ENCODE results near the gene CACNA2D3. TPM values are rescaled to one million over a fixed set of nuclear protein-coding genes. Genes with fewer than 3 reads are reported as not detected.

Gene CACNA2D3
- total RNA-seq, 1 donor from 2014 or later, result 21.2 TPM

DNA sequence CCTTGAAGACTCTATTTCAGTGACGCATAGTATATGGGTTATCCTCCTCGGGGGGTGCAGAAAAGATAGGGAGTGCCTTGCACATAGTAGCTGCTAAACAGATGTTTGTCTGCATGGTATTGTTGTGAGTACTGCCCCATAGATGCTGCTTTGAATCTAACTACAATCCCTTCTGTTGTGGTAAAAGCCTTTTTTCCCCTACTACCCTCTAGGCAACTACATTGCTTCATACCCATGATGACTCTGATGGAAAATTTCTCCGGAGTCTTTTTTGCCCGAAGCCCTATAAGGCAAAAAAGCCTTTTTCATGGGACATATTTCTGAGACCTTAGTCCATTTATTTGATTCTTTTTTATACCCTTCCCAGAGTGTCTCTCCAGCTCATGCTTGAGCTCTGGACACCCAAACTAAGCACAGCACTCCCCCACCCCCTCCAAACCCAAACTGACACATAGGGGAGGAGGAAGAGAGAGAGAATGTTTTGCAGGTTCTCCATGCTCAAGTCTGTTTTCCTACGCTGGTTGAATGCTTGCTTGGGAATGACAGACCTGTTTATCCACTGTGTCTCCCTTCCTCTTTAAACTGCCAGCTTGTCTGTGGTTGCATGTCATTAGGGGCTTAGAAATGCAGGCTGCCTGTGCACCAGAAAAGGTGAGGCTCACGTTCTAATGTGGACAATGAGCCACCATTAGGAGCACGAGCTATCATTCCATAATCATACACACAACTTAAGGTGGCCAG lies 752.6 kb downstream of the CACNA2D3 start:
- intact Hi-C loops (cut with micrococcal nuclease), result no loop called here

DNA sequence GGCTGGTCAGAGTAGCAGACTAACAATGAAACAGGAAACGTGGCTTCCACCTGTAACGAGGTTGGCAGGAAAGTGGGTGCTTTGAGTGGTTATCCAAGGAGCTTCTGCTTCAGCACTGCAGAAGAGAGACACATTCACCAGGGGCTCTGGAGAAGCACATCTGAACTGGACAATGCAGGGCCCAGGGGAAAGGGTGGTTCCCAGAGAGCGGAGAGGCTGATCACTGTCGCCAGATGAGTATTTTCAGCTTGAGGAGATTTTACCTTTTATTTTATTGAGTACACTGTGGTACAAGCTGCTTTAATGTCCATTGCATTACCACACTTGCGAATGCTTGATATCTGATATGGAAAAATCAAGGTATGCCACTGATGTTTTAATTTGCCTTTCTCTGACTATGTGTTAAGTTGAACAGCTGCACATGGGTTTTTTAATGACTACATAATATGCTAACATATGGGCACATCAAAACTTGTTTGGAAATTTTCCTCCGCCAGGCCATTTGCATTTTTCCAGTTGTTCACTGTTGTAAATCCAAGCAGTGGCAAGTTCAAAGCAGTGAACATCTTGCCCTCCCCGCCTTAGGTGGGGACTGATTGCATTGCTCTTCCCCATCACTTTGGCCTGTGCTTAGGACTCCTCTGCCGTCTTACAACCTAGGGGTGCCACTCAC lies 753.4 kb downstream of the CACNA2D3 start:
- intact Hi-C loops (cut with micrococcal nuclease), result no loop called here
- no peaks in the 10 kb centered on the region for H3K27me3 ChIP-seq (ENCODE audit: low read depth)

More for the DNA sequence above, 752.6 kb downstream of the CACNA2D3 start:
- Histone ChIP-seq H3K27me3 (ENCODE audit: low read depth) (no peaks in the 10 kb centered on the region), H3K4me1 (no peaks in the 10 kb centered on the region), H3K4me3 (no peak overlapping the region), H3K9me3 (replicated peaks) (no peaks in the 10 kb centered on the region), H3K36me3 (peaks cover 3% of the 10 kb centered on the region), H3K27ac (replicated peaks) (no peak overlapping the region)
- DNase-seq, result no peak
- TF ChIP-seq, protein P1, sequence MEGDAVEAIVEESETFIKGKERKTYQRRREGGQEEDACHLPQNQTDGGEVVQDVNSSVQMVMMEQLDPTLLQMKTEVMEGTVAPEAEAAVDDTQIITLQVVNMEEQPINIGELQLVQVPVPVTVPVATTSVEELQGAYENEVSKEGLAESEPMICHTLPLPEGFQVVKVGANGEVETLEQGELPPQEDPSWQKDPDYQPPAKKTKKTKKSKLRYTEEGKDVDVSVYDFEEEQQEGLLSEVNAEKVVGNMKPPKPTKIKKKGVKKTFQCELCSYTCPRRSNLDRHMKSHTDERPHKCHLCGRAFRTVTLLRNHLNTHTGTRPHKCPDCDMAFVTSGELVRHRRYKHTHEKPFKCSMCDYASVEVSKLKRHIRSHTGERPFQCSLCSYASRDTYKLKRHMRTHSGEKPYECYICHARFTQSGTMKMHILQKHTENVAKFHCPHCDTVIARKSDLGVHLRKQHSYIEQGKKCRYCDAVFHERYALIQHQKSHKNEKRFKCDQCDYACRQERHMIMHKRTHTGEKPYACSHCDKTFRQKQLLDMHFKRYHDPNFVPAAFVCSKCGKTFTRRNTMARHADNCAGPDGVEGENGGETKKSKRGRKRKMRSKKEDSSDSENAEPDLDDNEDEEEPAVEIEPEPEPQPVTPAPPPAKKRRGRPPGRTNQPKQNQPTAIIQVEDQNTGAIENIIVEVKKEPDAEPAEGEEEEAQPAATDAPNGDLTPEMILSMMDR (IDR thresholded peaks at IDR 0.05; ENCODE audit: borderline replicate concordance), result no peak

DNA sequence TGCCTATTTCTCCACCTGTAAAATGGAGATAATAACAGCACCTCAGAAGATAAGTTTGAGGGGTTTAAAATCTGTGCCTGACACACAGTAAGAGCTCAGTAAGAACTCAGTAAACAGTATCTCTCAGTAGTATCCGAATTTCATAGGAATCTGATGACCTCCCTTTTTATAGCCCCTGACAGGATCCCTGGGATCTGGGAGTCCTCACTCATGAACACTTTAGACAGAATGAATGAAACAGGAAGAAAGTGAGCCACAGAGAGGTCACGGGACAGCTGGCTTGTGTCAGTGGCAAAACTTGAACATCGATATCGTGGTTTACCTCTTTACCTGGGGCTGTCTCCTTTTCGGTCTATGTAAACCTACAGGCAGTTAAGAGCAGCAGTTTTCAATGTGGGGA lies 754.3 kb downstream of the CACNA2D3 start:
- H3K4me3 ChIP-seq, result no peak overlapping the region
- no peaks in the 10 kb centered on the region for H3K9me3 ChIP-seq (replicated peaks)
- H3K4me1 ChIP-seq, result peaks cover under 1% of the 10 kb centered on the region
- intact Hi-C loops (cut with micrococcal nuclease), result no loop called here
- H3K27me3 ChIP-seq (ENCODE audit: low read depth), result no peaks in the 10 kb centered on the region
- H3K36me3 ChIP-seq, result peaks cover 1% of the 10 kb centered on the region
- no peak for DNase-seq
- TF ChIP-seq, protein P1 (IDR thresholded peaks at IDR 0.05; ENCODE audit: borderline replicate concordance), result no peak
- no peak overlapping the region for H3K27ac ChIP-seq (replicated peaks)

More for the DNA sequence above, 753.4 kb downstream of the CACNA2D3 start:
- H3K27ac ChIP-seq (replicated peaks), result no peak overlapping the region
- TF ChIP-seq, protein P1 (IDR thresholded peaks at IDR 0.05; ENCODE audit: borderline replicate concordance), result no peak
- H3K4me3 ChIP-seq, result no peak overlapping the region
- no peak for DNase-seq
- no peaks in the 10 kb centered on the region for H3K4me1 ChIP-seq
- H3K36me3 ChIP-seq, result peaks cover 3% of the 10 kb centered on the region
- no peaks in the 10 kb centered on the region for H3K9me3 ChIP-seq (replicated peaks)

DNA sequence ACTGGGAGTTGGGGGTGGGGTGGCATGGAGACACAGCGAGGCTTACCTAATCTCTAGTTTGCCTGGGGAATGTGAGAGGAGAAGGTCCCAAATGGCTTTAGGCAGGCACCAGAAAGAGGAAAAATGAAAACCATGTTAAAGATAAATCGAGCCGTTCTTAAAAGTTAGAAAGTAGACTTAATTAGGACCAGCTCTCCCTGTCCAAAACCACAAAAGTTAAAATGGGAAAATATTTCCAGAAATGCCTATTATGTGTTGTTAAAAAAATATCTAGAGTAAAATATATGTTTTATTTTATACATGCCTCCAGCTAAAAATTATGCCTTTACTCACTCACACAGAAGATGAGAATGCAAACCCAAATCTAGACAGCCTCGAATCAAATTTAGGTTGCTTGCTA lies 755.4 kb downstream of the CACNA2D3 start:
- H3K36me3 ChIP-seq, result no peaks in the 10 kb centered on the region
- no peak overlapping the region for H3K27ac ChIP-seq (replicated peaks)
- H3K27me3 ChIP-seq (ENCODE audit: low read depth), result no peaks in the 10 kb centered on the region
- TF ChIP-seq, protein P1 (IDR thresholded peaks at IDR 0.05; ENCODE audit: borderline replicate concordance), result no peak
- no peak for DNase-seq
- intact Hi-C loops (cut with micrococcal nuclease), result no loop called here
- peaks cover 5% of the 10 kb centered on the region for H3K4me1 ChIP-seq
- no peak overlapping the region for H3K4me3 ChIP-seq
- no peaks in the 10 kb centered on the region for H3K9me3 ChIP-seq (replicated peaks)

DNA sequence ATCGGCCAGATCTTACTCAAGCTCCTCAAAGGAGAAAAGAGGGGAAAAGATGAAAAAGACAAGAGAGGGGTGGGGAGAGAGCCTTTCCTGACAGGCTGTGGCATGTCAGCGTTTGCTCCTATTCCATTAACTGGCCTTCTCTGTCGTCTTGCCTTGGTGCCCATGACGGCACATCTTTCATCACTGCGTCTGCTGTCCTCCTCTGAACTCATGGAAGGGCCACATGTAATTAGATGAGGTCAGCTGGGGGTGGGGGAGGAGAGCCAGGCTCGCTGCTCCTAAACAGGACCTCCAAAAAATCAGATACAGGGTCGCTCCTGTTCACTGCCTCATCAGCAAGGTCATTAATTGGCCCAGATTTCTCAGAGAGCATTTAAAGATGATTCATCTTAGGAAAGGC lies 755.8 kb downstream of the CACNA2D3 start:
- Histone ChIP-seq H3K36me3 (no peaks in the 10 kb centered on the region), H3K9me3 (replicated peaks) (no peaks in the 10 kb centered on the region), H3K4me3 (no peak overlapping the region), H3K27me3 (ENCODE audit: low read depth) (no peaks in the 10 kb centered on the region), H3K4me1 (peaks cover 5% of the 10 kb centered on the region), H3K27ac (replicated peaks) (no peak overlapping the region)
- intact Hi-C loops (cut with micrococcal nuclease), result no loop called here
- TF ChIP-seq, protein P1 (IDR thresholded peaks at IDR 0.05; ENCODE audit: borderline replicate concordance), result no peak
- DNase-seq, result no peak
